H9 (cell line): Measurements from ENCODE around the gene OOSP1. TPM values are rescaled to one million over a fixed set of nuclear protein-coding genes. Genes with fewer than 3 reads are reported as not detected.

Experiments
- DNase-seq: peaks from one replicate; pipeline ENCODE4 v3.0.0-alpha.2; 2017
- H2AFZ ChIP-seq: one replicate; pipeline ENCODE4 v1.6.1; 2013; ENCODE audit warnings: mild to moderate bottlenecking, low read length, control low read depth, moderate library complexity
- H2AK5ac ChIP-seq: 2 replicates; pipeline ENCODE4 v1.6.1; 2013; ENCODE audit warnings: low read length, control low read depth, mixed read lengths; ENCODE audit not compliant: insufficient read length
- H2BK120ac ChIP-seq: one replicate; pipeline ENCODE4 v1.6.1; 2013; ENCODE audit warnings: low read depth, mild to moderate bottlenecking, low read length, control low read depth, inconsistent platforms; ENCODE audit not compliant: poor library complexity, severe bottlenecking
- H2BK12ac ChIP-seq: 2 replicates; pipeline ENCODE4 v1.6.1; 2013; ENCODE audit warnings: low read length, control low read depth, mixed read lengths, low read depth; ENCODE audit not compliant: insufficient read length
- H2BK15ac ChIP-seq: 2 replicates; pipeline ENCODE4 v1.6.1; 2013; ENCODE audit warnings: low read depth, low read length, control low read depth
- H2BK20ac ChIP-seq: one replicate; pipeline ENCODE4 v1.6.1; 2013; ENCODE audit warnings: low read depth, mild to moderate bottlenecking, low read length, control low read depth, inconsistent platforms; ENCODE audit not compliant: poor library complexity, severe bottlenecking
- H2BK5ac ChIP-seq: 2 replicates; pipeline ENCODE4 v1.6.1; 2013; ENCODE audit warnings: low read length, control low read depth, mixed read lengths; ENCODE audit not compliant: insufficient read length
- H3K14ac ChIP-seq: 2 replicates; pipeline ENCODE4 v1.6.1; 2013; ENCODE audit warnings: low read length, control low read depth; ENCODE audit not compliant: insufficient read depth
- H3K18ac ChIP-seq: 2 replicates; pipeline ENCODE4 v1.6.1; 2013; ENCODE audit warnings: low read depth, mild to moderate bottlenecking, mixed read lengths, low read length, control low read depth; ENCODE audit not compliant: insufficient read length
- H3K23ac ChIP-seq: 2 replicates; pipeline ENCODE4 v1.6.1; 2013; ENCODE audit warnings: low read length, control low read depth, mixed read lengths, low read depth; ENCODE audit not compliant: insufficient read length
- H3K23me2 ChIP-seq: 2 replicates; pipeline ENCODE4 v1.6.1; 2013; ENCODE audit warnings: low read depth, mild to moderate bottlenecking, mixed read lengths, low read length, control low read depth; ENCODE audit not compliant: insufficient read length, poor library complexity, severe bottlenecking
- H3K27ac ChIP-seq: 2 replicates; pipeline ENCODE4 v1.5.1; 2013; ENCODE audit warnings: low read length, control low read depth, mixed read lengths, low read depth; ENCODE audit not compliant: insufficient read length
- H3K27me3 ChIP-seq: 2 replicates; pipeline ENCODE4 v1.6.1; 2013; ENCODE audit warnings: low read length, control low read depth, inconsistent platforms; ENCODE audit not compliant: insufficient read depth
- H3K4ac ChIP-seq: 2 replicates; pipeline ENCODE4 v1.6.1; 2013; ENCODE audit warnings: low read depth, mild to moderate bottlenecking, control low read depth, inconsistent platforms, low read length, moderate library complexity
- H3K4me1 ChIP-seq: 2 replicates; pipeline ENCODE4 v1.6.1; 2013; ENCODE audit warnings: low read length, control low read depth, inconsistent platforms; ENCODE audit not compliant: insufficient read depth
- H3K4me2 ChIP-seq: 2 replicates; pipeline ENCODE4 v1.6.1; 2013; ENCODE audit warnings: low read length, control low read depth, mixed read lengths; ENCODE audit not compliant: insufficient read length, insufficient read depth
- H3K56ac ChIP-seq: 2 replicates; pipeline ENCODE4 v1.6.1; 2013; ENCODE audit warnings: low read depth, mild to moderate bottlenecking, mixed read lengths, low read length, control low read depth; ENCODE audit not compliant: insufficient read length
- H3K79me1 ChIP-seq: 2 replicates; pipeline ENCODE4 v1.6.1; 2013; ENCODE audit warnings: low read depth, mild to moderate bottlenecking, moderate library complexity, low read length, control low read depth, inconsistent platforms; ENCODE audit not compliant: insufficient read depth, poor library complexity, severe bottlenecking
- H3K79me2 ChIP-seq: 2 replicates; pipeline ENCODE4 v1.6.1; 2013; ENCODE audit warnings: low read length, control low read depth, inconsistent platforms; ENCODE audit not compliant: insufficient read depth
- H3K9ac ChIP-seq: 2 replicates; pipeline ENCODE4 v1.6.1; 2013; ENCODE audit warnings: low read length, control low read depth, mixed read lengths; ENCODE audit not compliant: insufficient read length; ENCODE audit errors: extremely low read depth
- H3K9me3 ChIP-seq: one replicate; pipeline ENCODE4 v1.6.1; 2013; ENCODE audit warnings: low read depth, low read length, inconsistent platforms; ENCODE audit not compliant: control insufficient read depth
- H3T11ph ChIP-seq: one replicate; pipeline ENCODE4 v1.6.1; 2013; ENCODE audit warnings: mild to moderate bottlenecking, low read length, control low read depth, inconsistent platforms
- H4K20me1 ChIP-seq: one replicate; pipeline ENCODE4 v1.6.1; 2013; ENCODE audit not compliant: control insufficient read depth, insufficient read length, insufficient read depth
- H4K5ac ChIP-seq: 2 replicates; pipeline ENCODE4 v1.6.1; 2013; ENCODE audit warnings: low read depth, mild to moderate bottlenecking, mixed read lengths, low read length, control low read depth; ENCODE audit not compliant: insufficient read length
- H4K8ac ChIP-seq: replicated peaks from 2 replicates; pipeline ENCODE4 v1.6.1; 2013; ENCODE audit warnings: low read length, control low read depth, mixed read lengths, low read depth; ENCODE audit not compliant: insufficient read length
- H4K91ac ChIP-seq: 2 replicates; pipeline ENCODE4 v1.6.1; 2013; ENCODE audit warnings: low read depth, mild to moderate bottlenecking, moderate library complexity, mixed read lengths, low read length, control low read depth; ENCODE audit not compliant: insufficient read length
- H3K27ac Mint-ChIP-seq, 3 experiments: 2 replicates in 2 of 3; 3 replicates in 1 of 3; pipeline ENCODE4 v1.8.0; 2020 to 2021; ENCODE audit warnings: mixed read lengths in 3 of 3, mild to moderate bottlenecking in 1 of 3, moderate library complexity in 1 of 3
- H3K27me3 Mint-ChIP-seq: 2 replicates; pipeline ENCODE4 v1.8.0; 2021; ENCODE audit warnings: low read depth, mild to moderate bottlenecking, moderate library complexity, mixed read lengths
- H3K36me3 Mint-ChIP-seq, 3 experiments: 2 replicates in 2 of 3; 3 replicates in 1 of 3; pipeline ENCODE4 v1.8.0; 2020 to 2021; ENCODE audit warnings: low read depth in 3 of 3, mixed read lengths in 3 of 3; ENCODE audit not compliant: insufficient read depth in 1 of 3
- H3K4me1 Mint-ChIP-seq, 2 experiments: 2 replicates each; pipeline ENCODE4 v1.8.0; 2020; ENCODE audit warnings: mixed read lengths in 2 of 2
- H3K4me3 Mint-ChIP-seq, 2 experiments: 2 replicates in 1 of 2; 3 replicates in 1 of 2; pipeline ENCODE4 v1.8.0; 2020 to 2021; ENCODE audit warnings: mild to moderate bottlenecking in 2 of 2, mixed read lengths in 2 of 2, moderate library complexity in 1 of 2
- H3K9me3 Mint-ChIP-seq, 2 experiments: 2 replicates in 1 of 2; 3 replicates in 1 of 2; pipeline ENCODE4 v1.8.0; 2020; ENCODE audit warnings: mild to moderate bottlenecking in 2 of 2, mixed read lengths in 2 of 2, moderate library complexity in 1 of 2
- CTCF ChIP-seq: fragments of 200-600 bp; sonication (generic); conservative IDR thresholded peaks from 3 replicates; pipeline ENCODE4 v1.8.0; 2021; ENCODE audit warnings: antibody characterized with exemption, mild to moderate bottlenecking
- WGBS: extraction: QIAGEN DNeasy Blood & Tissue Kit; methylation state at CpG from one replicate; pipeline ENCODE4 v1.1.7; 2013; ENCODE audit warnings: missing lambda C conversion rate, low lambda C conversion rate, mixed read lengths; ENCODE audit not compliant: insufficient read length; ENCODE audit errors: extremely low coverage; 5-methylcytosine and 5-hydroxymethylcytosine counted together
- total RNA-seq: library from RNA; stranded (reverse); gene quantifications from 2 replicates; pipeline ENCODE4 v1.2.1, GENCODE V29; 2021

The OOSP1 gene
- total RNA-seq, 1 experiment from 2014 or later = not detected

GRCh38 chr11:59990421-59990820, 52.2 kb downstream of the OOSP1 start:
- H4K5ac ChIP-seq = no peak overlapping the region
- H3K9ac ChIP-seq = no peak overlapping the region
- no peaks in the 10 kb centered on the region for H3K9me3 ChIP-seq
- no peak overlapping the region for H2BK20ac ChIP-seq
- H3T11ph ChIP-seq = no peak overlapping the region
- no peaks in the 10 kb centered on the region for H3K23me2 ChIP-seq
- H3K27ac ChIP-seq = no peak overlapping the region
- H3K4me3 Mint-ChIP-seq = no peak overlapping the region
- H2BK120ac ChIP-seq = no peak overlapping the region
- H3K9me3 Mint-ChIP-seq = peaks cover 16 to 26% of the 10 kb centered on the region in 2 experiments
- no peaks in the 10 kb centered on the region for H3K27me3 ChIP-seq
- H3K27me3 Mint-ChIP-seq = no peaks in the 10 kb centered on the region; the same call in 1 of the 2 replicates
- H3K4me1 Mint-ChIP-seq = no peaks in the 10 kb centered on the region
- H3K23ac ChIP-seq = no peak overlapping the region
- no CpG with 5 or more reads among the region's 1 CpG for WGBS
- TF ChIP-seq CTCF = no peak
- no peak overlapping the region for H3K27ac Mint-ChIP-seq
- H3K79me2 ChIP-seq = no peaks in the 10 kb centered on the region
- no peaks in the 10 kb centered on the region for H4K20me1 ChIP-seq
- H2AK5ac ChIP-seq = no peak overlapping the region
- H3K36me3 Mint-ChIP-seq = peaks cover 0 to 8% (median 0%) of the 10 kb centered on the region in 3 experiments; a peak in 3 of 7 replicates
- H3K14ac ChIP-seq = no peak overlapping the region
- no peak overlapping the region for H4K91ac ChIP-seq
- H3K4me1 ChIP-seq = no peaks in the 10 kb centered on the region
- no peak overlapping the region for H2BK15ac ChIP-seq
- H3K4ac ChIP-seq = no peak overlapping the region
- DNase-seq = no peak
- H2BK5ac ChIP-seq = no peak overlapping the region
- H2AFZ ChIP-seq = no peak overlapping the region
- no peak overlapping the region for H3K4me2 ChIP-seq
- H2BK12ac ChIP-seq = no peak overlapping the region
- no peaks in the 10 kb centered on the region for H3K79me1 ChIP-seq
- no peak overlapping the region for H3K56ac ChIP-seq
- H3K18ac ChIP-seq = no peak overlapping the region
- no peak overlapping the region for H4K8ac ChIP-seq
